BJ (cell line): ENCODE results near the gene NFIX. TPM values are rescaled to one million over a fixed set of nuclear protein-coding genes. Genes with fewer than 3 reads are reported as not detected.

ENCODE experiments used
- CTCF ChIA-PET: fragments of 350-600 bp; formaldehyde crosslinking; extraction: SDS; loops from one replicate; lab custom pipeline; 2021; ENCODE audit warnings: antibody characterized with exemption, inconsistent platforms; lab: Yijun Ruan, JAX
- POLR2A ChIA-PET: fragments of 300-600 bp; sonication (Branson Sonifier 250); formaldehyde crosslinking; extraction: SDS; loops from one replicate; lab custom pipeline; 2021; ENCODE audit warnings: antibody characterized with exemption; lab: Charles Lee
- DNase-seq: peaks from one replicate; pipeline ENCODE4 v3.0.0-alpha.2; 2011; ENCODE audit warnings: low read depth
- H3K27me3 ChIP-seq: 2 replicates; pipeline ENCODE4 v1.6.0; 2011; ENCODE audit warnings: low read length; ENCODE audit not compliant: control insufficient read depth, insufficient read depth
- H3K36me3 ChIP-seq: 2 replicates; pipeline ENCODE4 v1.5.1; 2011; ENCODE audit warnings: low read length; ENCODE audit not compliant: control insufficient read depth, insufficient read depth
- H3K4me3 ChIP-seq: 2 replicates; pipeline ENCODE4 v1.5.1; 2011; ENCODE audit warnings: low read depth, mild to moderate bottlenecking, control low read depth, low read length
- polyA plus RNA-seq: library from polyadenylated mRNA; depleted of rRNA; stranded (reverse); fragments of >200 nt; gene quantifications from 2 replicates; pipeline ENCODE4 v1.2.3, GENCODE V29; 2011
- TF ChIP-seq, protein P1 (sequence below): IDR thresholded peaks from 2 replicates; pipeline ENCODE4 v1.5.1; 2011; ENCODE audit warnings: low read depth, mild to moderate bottlenecking, control low read depth, inconsistent platforms, low read length, moderate library complexity; ENCODE audit not compliant: insufficient read depth

Gene NFIX
- polyA plus RNA-seq, 1 experiment, result 29.4 TPM

- POLR2A ChIA-PET, result no interaction called here
These were observed 96.9 kb downstream of the NFIX start for GRCh38 chr19:13092158-13092543.

GRCh38 chr19:13092606-13093235 lies 97.4 kb downstream of the NFIX start:
- Histone ChIP-seq H3K4me3 (no peak overlapping the region), H3K27me3 (no peaks in the 10 kb centered on the region), H3K36me3 (peaks cover 16% of the 10 kb centered on the region)
- no peak for DNase-seq
- ChIA-PET CTCF (interaction anchor here (0.8 to 8.2 kb wide), 18 partner anchors 9 to 332 kb away, joined by 3 to 139 read pairs (median 7); no protein-coding TSS in a partner anchor), POLR2A (no interaction called here)
- TF ChIP-seq, protein P1, sequence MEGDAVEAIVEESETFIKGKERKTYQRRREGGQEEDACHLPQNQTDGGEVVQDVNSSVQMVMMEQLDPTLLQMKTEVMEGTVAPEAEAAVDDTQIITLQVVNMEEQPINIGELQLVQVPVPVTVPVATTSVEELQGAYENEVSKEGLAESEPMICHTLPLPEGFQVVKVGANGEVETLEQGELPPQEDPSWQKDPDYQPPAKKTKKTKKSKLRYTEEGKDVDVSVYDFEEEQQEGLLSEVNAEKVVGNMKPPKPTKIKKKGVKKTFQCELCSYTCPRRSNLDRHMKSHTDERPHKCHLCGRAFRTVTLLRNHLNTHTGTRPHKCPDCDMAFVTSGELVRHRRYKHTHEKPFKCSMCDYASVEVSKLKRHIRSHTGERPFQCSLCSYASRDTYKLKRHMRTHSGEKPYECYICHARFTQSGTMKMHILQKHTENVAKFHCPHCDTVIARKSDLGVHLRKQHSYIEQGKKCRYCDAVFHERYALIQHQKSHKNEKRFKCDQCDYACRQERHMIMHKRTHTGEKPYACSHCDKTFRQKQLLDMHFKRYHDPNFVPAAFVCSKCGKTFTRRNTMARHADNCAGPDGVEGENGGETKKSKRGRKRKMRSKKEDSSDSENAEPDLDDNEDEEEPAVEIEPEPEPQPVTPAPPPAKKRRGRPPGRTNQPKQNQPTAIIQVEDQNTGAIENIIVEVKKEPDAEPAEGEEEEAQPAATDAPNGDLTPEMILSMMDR, result no peak

More at GRCh38 chr19:13092158-13092543, 96.9 kb downstream of the NFIX start:
- Histone ChIP-seq H3K27me3 (no peaks in the 10 kb centered on the region), H3K36me3 (peaks cover 19% of the 10 kb centered on the region), H3K4me3 (no peak overlapping the region)
- no peak for DNase-seq
- CTCF ChIA-PET, result interaction anchor here (0.9 to 8.2 kb wide), 10 partner anchors 9 to 127 kb away, joined by 3 to 139 read pairs (median 12); no protein-coding TSS in a partner anchor
- TF ChIP-seq, protein P1, result no peak

DNA sequence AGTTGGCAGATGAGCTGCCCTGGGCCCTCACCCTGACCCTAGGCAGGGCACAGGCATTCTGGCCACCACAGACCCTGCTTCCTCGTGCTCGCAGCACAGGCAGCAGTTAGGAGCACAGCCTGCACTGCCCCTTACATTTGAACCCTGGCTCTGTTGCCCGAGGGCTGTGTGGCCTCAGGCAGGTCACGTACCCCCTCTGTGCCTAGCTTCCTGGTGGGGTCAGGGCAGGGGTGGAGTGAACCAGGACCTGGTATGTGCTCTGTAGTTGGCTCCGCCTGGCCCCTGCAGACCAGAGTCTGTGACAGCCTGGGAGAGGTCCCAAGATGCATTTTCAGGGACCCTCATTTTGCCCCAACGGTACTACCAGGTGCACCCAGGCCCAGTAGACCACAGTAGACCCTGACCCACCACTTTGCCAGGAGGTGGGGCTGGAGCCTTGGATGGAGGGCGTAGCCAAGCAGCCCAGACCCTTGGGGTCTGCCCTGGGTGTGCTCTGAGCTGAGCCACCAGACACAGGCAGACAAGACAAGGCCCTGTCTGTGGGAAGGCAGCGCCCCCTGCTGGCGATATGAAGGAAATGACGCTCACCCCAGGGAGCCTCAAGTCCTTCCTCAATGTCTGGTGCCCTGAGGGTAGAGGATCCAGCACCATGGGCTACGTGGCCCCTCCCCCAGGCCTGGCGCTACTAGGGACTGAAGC lies 98.3 kb downstream of the NFIX start:
- TF ChIP-seq, protein P1, result peak; percentile 90
- peaks cover 13% of the 10 kb centered on the region for H3K36me3 ChIP-seq
- no peak overlapping the region for H3K4me3 ChIP-seq
- DNase-seq, result no peak
- CTCF ChIA-PET, result interaction anchor here (0.8 to 8.2 kb wide), 33 partner anchors 8 to 332 kb away, joined by 3 to 139 read pairs (median 7); no protein-coding TSS in a partner anchor
- POLR2A ChIA-PET, result no interaction called here
- H3K27me3 ChIP-seq, result no peaks in the 10 kb centered on the region

GRCh38 chr19:13094106-13094504 lies 98.8 kb downstream of the NFIX start:
- H3K36me3 ChIP-seq, result peaks cover 12% of the 10 kb centered on the region
- no peak for DNase-seq
- no peaks in the 10 kb centered on the region for H3K27me3 ChIP-seq
- POLR2A ChIA-PET, result no interaction called here
- TF ChIP-seq, protein P1, result no peak
- CTCF ChIA-PET, result interaction anchor here (0.9 to 8.2 kb wide), 30 partner anchors 9 to 171 kb away, joined by 3 to 139 read pairs (median 8); no protein-coding TSS in a partner anchor
- no peak overlapping the region for H3K4me3 ChIP-seq

DNA sequence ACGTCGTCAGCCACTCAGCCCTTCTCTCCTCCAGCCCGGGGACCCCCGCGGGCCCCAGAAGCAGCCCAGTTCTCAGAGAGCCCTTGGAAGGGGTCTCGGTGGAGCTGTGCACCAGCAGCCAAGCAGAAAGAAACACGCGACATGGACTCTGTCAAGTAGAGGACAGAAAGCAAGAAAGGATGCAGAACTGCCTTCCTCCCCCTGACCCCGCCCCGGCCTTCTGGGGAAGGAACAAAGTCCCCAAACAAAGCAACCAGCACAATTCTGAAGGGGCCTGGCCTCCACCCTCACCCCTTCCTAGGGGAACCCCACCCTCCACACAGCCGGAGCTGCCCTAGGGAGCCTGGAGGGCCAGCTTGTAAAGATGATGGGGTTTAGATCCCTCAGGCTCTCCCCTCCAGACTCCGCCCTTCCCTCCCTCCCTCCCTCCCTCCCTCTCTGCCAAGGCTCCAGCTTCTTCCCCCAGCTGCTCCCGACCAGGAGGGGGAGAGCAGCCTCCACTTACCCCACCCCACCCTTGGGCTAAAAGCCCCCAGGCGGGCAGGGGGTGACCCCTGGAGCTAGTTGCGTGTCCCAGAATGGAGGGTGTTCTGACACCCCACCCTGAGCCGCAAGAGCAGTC lies 99.6 kb downstream of the NFIX start:
- Histone ChIP-seq H3K27me3 (no peaks in the 10 kb centered on the region), H3K36me3 (peaks cover 12% of the 10 kb centered on the region), H3K4me3 (no peak overlapping the region)
- TF ChIP-seq, protein P1, result no peak
- ChIA-PET POLR2A (no interaction called here), CTCF (interaction anchor here (1.1 to 8.2 kb wide), 20 partner anchors 10 to 170 kb away, joined by 3 to 139 read pairs (median 11); no protein-coding TSS in a partner anchor)
- DNase-seq, result no peak
